HFF-Myc (cell line): ENCODE measurements around the gene GNRH2.
"Not testable (repeated sequence)": the region's sequence is repeated elsewhere in the genome, so short reads cannot be mapped to it uniquely, and the experiment has no call there.

Experiments used
- DNase-seq: peaks from one replicate; pipeline ENCODE4 v3.0.0-alpha.2; 2011; ENCODE audit warnings: low read depth; ENCODE audit errors: extremely low read depth
- H3K4me3 ChIP-seq: replicated peaks from 2 replicates; pipeline ENCODE4 v1.5.1; 2011; ENCODE audit warnings: low read depth, mild to moderate bottlenecking, control low read depth, low read length
- TF ChIP-seq, protein P1 (sequence below): IDR thresholded peaks from 2 replicates; pipeline ENCODE4 v1.5.1; 2012; ENCODE audit warnings: mild to moderate bottlenecking, low read depth, low read length, control low read depth; ENCODE audit errors: missing control alignments

Gene GNRH2

DNA sequence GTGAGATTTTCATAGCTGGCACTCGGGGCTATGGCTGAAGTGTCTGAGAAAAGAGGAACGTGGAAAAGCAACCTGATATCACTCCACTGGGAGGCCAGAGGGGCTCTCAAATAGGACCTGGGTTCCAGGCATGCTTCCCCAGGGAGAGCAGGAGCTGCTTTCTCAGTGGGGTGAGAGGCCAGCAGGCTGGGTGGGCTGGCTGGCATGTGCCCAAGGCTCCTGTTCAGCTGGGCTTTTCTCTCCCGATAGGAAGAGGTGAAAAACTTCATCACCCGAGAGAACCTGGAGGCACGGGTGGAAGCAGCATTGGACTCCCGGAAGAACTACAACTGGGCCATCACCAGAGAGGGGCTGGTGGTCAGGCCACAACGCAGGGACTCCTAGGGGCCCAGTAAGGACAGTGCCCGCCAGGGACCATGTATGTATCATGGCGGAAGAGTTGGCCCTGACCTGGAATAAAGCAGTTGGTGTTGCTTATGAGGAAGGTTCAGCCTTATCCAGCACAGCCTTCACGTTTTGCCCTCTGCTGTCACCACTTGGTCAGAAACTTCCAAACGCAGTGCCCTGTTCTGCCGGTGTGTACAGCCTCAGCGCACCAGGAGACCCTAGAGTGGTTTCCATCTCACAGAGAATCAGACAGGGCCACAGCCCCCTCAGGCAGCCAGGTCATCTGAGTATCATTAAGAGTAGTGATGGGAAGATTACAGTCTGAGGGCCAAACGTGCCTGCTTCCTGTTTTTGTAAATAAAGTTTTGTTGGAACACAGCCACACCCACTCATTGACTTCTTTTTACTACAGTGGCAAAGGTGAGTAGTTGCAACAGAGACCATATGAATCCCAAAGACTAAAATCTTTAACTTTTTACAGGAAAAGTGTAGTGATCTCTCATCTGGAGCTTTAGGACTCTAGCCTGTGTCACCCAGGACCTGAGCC, 4.3 kb downstream of the GNRH2 start:
- DNase-seq = no peak
- peak overlapping the region; percentile 84 for H3K4me3 ChIP-seq
- TF ChIP-seq, protein P1, sequence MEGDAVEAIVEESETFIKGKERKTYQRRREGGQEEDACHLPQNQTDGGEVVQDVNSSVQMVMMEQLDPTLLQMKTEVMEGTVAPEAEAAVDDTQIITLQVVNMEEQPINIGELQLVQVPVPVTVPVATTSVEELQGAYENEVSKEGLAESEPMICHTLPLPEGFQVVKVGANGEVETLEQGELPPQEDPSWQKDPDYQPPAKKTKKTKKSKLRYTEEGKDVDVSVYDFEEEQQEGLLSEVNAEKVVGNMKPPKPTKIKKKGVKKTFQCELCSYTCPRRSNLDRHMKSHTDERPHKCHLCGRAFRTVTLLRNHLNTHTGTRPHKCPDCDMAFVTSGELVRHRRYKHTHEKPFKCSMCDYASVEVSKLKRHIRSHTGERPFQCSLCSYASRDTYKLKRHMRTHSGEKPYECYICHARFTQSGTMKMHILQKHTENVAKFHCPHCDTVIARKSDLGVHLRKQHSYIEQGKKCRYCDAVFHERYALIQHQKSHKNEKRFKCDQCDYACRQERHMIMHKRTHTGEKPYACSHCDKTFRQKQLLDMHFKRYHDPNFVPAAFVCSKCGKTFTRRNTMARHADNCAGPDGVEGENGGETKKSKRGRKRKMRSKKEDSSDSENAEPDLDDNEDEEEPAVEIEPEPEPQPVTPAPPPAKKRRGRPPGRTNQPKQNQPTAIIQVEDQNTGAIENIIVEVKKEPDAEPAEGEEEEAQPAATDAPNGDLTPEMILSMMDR = no peak

DNA sequence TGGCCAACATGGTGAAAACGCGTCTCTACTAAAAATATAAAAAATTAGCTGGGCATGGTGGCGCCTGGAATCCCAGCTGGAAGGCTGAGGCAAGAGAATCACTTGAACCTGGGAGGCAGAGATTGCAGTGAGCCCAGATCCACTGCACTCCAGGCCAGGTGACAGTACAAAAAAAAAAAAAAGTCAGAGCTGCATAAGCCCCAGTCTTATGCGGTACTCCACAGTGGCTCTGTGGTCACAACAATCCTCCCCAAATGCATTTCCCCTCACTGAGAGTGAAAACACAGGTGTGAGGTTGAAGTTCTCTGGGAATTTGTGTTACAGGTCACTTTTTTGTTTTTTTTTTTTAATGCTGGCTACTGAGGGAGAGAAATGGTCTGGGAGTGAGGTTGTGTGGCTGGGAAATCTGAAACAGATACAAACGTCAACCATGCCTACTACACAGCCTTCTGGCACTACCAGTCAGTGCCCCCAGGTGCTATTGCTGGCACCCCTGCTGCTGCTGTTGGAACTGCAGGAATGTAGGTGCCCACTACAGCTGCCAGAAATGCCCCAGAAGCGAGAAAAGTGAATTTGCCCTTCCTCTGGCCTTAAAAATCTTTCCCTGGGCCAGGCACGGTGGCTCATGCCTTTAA, 8.1 kb downstream of the GNRH2 start:
- DNase-seq = no peak
- TF ChIP-seq, protein P1 = no peak
- H3K4me3 ChIP-seq = no peak overlapping the region

DNA sequence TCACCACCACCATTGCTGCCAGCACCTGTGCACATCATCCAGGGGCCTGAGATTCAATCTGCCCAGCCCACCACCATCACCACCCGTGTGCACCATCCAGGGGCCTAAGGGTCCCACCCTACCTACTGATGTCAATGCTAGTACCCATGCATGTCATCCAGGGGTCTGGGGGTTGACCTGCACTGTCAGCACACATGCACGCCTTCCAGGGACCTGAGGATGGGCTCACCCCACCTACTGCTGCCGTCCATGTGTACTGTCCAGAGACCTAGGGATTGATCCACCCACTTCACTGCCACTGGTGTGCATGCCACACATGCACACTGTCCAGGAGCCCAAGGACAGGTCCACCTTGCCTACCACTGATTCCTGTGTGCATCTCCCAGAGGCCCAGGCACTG, 16.1 kb downstream of the GNRH2 start:
- no peak for DNase-seq
- no peak overlapping the region for H3K4me3 ChIP-seq
- TF ChIP-seq, protein P1 = no peak

DNA sequence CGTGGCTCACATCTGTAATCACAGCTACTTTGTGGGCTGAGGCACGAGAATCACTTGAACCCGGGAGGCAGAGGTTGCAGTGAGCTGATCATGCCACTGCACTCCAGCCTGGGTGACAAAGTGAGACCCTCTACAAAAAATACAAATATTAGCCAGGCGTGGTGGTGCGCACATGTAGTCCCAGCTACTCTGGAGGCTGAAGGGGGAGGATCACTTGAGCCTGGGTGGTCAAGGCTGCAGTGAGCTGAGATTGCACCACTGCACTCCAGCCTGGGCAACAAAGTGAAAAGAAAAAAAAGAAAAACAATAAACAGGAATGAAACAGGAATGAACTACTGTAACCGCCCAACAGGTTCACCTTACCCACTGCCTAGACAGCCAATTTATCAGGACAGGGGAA, 20.7 kb downstream of the GNRH2 start:
- not testable (repeated sequence) for DNase-seq, H3K4me3 ChIP-seq

DNA sequence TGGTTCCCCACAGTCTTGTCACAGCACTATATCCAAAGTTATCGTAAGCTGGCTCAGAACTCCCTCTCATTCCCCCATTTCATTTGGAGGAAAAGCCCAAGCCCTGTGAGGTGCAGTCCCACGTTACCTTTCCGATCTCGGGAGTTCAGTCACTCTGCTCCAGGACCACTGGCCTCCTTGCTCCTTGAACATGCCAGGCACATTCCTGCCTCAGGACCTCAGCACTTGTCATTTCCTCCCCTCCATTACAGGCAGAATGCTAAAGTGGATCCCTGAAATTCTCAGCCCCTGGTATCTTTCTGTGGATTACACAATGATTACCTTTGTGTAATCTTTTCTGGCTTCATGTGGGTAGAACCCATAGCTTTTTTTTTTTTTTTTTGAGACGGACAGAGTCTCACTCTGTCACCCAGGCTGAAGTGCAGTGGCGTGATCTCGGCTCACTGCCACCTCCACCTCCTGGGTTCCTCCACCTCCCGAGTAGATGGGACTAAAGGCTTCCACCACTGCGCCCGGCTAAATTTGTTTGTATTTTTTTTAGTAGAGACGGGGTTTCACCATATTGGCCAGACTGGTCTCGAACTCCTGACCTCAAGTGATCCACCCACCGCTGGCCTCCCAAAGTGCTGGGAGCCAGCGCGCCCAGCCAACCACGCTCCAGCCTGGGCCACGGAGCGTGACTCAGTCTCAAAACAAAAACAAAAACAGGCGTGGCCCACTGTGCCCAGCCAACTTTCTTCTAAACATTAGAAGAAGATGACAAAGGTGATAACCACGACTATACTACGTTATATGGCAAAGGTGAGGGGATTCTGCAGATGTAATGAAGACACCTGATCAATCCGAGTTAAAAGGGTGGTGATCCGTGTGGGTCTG, 24.0 kb downstream of the GNRH2 start:
- TF ChIP-seq, protein P1 = no peak
- no peak for DNase-seq
- H3K4me3 ChIP-seq = no peak overlapping the region

DNA sequence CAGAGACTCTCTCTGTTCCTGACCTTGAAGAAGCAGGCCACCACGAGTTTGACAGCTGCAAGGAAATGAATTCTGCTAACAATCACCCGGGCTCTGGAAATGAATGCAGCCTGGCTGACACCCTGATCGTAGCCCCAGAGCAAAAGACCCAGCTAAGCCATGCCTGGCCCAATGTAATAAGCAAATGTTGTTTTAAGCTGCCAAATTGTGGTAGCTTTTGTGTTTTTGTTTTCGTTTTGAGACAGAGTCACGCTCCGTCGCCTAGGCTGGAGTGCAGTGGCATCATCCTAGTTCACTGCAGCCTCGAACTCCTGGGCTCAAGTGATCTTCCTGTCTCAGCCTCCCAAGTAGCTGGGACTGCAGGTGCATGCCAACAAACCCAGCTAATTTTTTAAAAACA, 24.7 kb downstream of the GNRH2 start:
- no peak for DNase-seq
- no peak overlapping the region for H3K4me3 ChIP-seq
- TF ChIP-seq, protein P1 = no peak
